Left lung (tissue), 10 donors: Measurements from ENCODE around the gene LY6G5B. TPM values are rescaled to one million over a fixed set of nuclear protein-coding genes. Genes with fewer than 3 reads are reported as not detected.

Experiments
- ATAC-seq: fragments of 200-7000 bp; cut with Tn5 transposase; one replicate; pipeline ENCODE4 v1.9.1; 2020; ENCODE audit warnings: moderate library complexity
- DNase-seq, 4 donors: peaks; one replicate each; pipeline ENCODE4 v3.0.0-alpha.2; 2013 to 2020
- H3K27ac ChIP-seq, 2 donors: fragments of 200-600 bp; sonication (generic) in 1 of 2; one replicate each; pipeline versions ENCODE4 v1.5.0 to v1.8.0; 2020 to 2021
- H3K27me3 ChIP-seq, 2 donors: fragments of 200-600 bp; sonication (generic) in 1 of 2; one replicate each; pipeline versions ENCODE4 v1.5.0 to v1.8.0; 2020 to 2021
- H3K36me3 ChIP-seq, 2 donors: fragments of 200-600 bp; sonication (generic) in 1 of 2; one replicate each; pipeline versions ENCODE4 v1.5.0 to v1.8.0; 2020 to 2021
- H3K4me1 ChIP-seq, 2 donors: fragments of 200-600 bp; one replicate each; pipeline ENCODE4 v1.8.0; 2021
- H3K4me3 ChIP-seq, 2 donors: fragments of 200-600 bp; sonication (generic) in 1 of 2; one replicate each; pipeline versions ENCODE4 v1.5.0 to v1.8.0; 2020 to 2021; ENCODE audit warnings: mild to moderate bottlenecking in 1 of 2
- H3K9me3 ChIP-seq, 2 donors: fragments of 200-600 bp; sonication (generic) in 1 of 2; one replicate each; pipeline versions ENCODE4 v1.5.0 to v1.8.0; 2020 to 2021
- intact Hi-C, 2 donors: fragments of 100-400 bp; cut with DNase I; formaldehyde crosslinking; loops; one replicate each; pipeline versions ENCODE4 v1.11.2 to v1.14.2; 2022
- microRNA-seq, 2 donors: library from miRNA; unstranded; fragments of <30 nt; microRNA quantifications; one replicate each; pipeline ENCODE4, GENCODE V29; 2019
- polyA plus RNA-seq, 6 donors: library from polyadenylated mRNA; unstranded; fragments of 120-200 nt; gene quantifications; one replicate each; pipeline ENCODE4 v1.2.1, GENCODE V29; 2013; ENCODE audit not compliant: insufficient read length in 6 of 6
- total RNA-seq, 2 donors: library from RNA; stranded (reverse); fragmentation: NEBNext Ultra II Directional; extraction: Animal tissue kit (Norgen Biotek cat#: 25700); gene quantifications; one replicate each; pipeline ENCODE4 v1.2.1, GENCODE V29; 2021
- TF ChIP-seq, protein P1 (sequence below), 2 donors: fragments of 200-600 bp; sonication (generic) in 1 of 2; IDR thresholded peaks; one replicate each; pipeline versions ENCODE4 v1.5.0 to v1.8.0; 2021; ENCODE audit warnings: antibody characterized with exemption in 2 of 2
- donor health status: DM: no; HTN: yes; CAD: no.
- donor health status: DM: no; HTN: no; CAD: no.

LY6G5B gene
- total and polyA plus RNA-seq, 8 donors, result 6.9 to 41.0 (median 30.1) TPM

DNA sequence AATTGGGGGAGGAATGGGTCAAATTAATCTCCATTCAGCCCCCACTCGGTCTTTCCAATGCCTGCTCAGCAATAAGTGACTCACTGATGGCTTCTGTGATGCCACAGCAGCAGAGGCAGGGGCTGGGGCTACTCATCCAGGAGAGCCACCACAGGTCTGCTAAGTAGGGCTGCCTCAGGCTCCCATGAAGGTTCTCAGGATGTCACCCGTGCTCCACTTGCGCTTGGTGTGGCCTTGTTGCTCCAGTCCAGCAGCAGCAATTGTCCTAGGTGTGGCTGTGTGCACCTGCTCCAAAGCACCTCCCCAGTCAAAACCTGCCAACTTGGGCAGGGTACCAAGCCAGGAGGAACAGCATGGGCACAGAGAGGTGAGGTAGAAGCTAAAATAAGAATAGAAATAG is 52.4 kb downstream of the LY6G5B start:
- intact Hi-C loops, result no loop called here
- TF ChIP-seq, protein P1, sequence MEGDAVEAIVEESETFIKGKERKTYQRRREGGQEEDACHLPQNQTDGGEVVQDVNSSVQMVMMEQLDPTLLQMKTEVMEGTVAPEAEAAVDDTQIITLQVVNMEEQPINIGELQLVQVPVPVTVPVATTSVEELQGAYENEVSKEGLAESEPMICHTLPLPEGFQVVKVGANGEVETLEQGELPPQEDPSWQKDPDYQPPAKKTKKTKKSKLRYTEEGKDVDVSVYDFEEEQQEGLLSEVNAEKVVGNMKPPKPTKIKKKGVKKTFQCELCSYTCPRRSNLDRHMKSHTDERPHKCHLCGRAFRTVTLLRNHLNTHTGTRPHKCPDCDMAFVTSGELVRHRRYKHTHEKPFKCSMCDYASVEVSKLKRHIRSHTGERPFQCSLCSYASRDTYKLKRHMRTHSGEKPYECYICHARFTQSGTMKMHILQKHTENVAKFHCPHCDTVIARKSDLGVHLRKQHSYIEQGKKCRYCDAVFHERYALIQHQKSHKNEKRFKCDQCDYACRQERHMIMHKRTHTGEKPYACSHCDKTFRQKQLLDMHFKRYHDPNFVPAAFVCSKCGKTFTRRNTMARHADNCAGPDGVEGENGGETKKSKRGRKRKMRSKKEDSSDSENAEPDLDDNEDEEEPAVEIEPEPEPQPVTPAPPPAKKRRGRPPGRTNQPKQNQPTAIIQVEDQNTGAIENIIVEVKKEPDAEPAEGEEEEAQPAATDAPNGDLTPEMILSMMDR (IDR thresholded peaks at IDR 0.05), result no peak
- Histone ChIP-seq H3K27ac (no peak overlapping the region), H3K9me3 (no peaks in the 10 kb centered on the region), H3K4me1 (peaks cover 11 to 18% of the 10 kb centered on the region in 2 donors), H3K36me3 (peaks cover 0 to 24% of the 10 kb centered on the region in 2 donors), H3K27me3 (no peaks in the 10 kb centered on the region), H3K4me3 (no peak overlapping the region)
- ATAC-seq, result no peak
- DNase-seq, result no peak

Small RNA genes within 50 kb of the gene (microRNA-seq; reads per million reads assigned to microRNA genes)
- gene MIR4646, result 0.68 to 1.7 reads per million in 2 donors
- gene MIR6832, result 0 to 0.14 reads per million in 2 donors

Other genes starting within 250 kb of the LY6G5B start
Only the 30 nearest of the 37 such genes appear.
- not detected for gene MCCD1, start 141.0 kb upstream of the LY6G5B start, total RNA-seq
- gene MCCD1, start 141.0 kb upstream of the LY6G5B start, polyA plus RNA-seq, result under 1 TPM in 3 of 6 donors, not detected in 3; 0.23 to 0.27 (median 0.24) TPM
- gene DDX39B, start 128.0 kb upstream of the LY6G5B start, total RNA-seq, result 100 to 1,000 TPM; 201 to 319 TPM
- gene DDX39B, start 128.0 kb upstream of the LY6G5B start, polyA plus RNA-seq, result 100 to 1,000 TPM; 595 to 685 (median 609) TPM
- gene ATP6V1G2, start 123.4 kb upstream of the LY6G5B start, total RNA-seq, result 1 to 10 TPM; 1.0 to 1.6 TPM
- 1 to 10 TPM; 2.8 to 6.3 (median 3.4) TPM for gene ATP6V1G2, start 123.4 kb upstream of the LY6G5B start, polyA plus RNA-seq
- gene NFKBIL1, start 122.4 kb upstream of the LY6G5B start, total RNA-seq, result 10 to 100 TPM; 15.0 to 17.2 TPM
- 10 to 100 TPM; 18.5 to 25.4 (median 19.0) TPM for gene NFKBIL1, start 122.4 kb upstream of the LY6G5B start, polyA plus RNA-seq
- gene LTA, start 97.7 kb upstream of the LY6G5B start, total RNA-seq, result under 1 TPM; 0.17 to 0.65 TPM
- under 1 TPM; 0.33 to 0.48 (median 0.39) TPM for gene LTA, start 97.7 kb upstream of the LY6G5B start, polyA plus RNA-seq
- 10 to 100 TPM in 1 of 2 donors, under 1 TPM in 1; 0.29 to 10.4 TPM for gene TNF, start 94.4 kb upstream of the LY6G5B start, total RNA-seq
- gene TNF, start 94.4 kb upstream of the LY6G5B start, polyA plus RNA-seq, result under 1 TPM in 5 of 6 donors, not detected in 1; 0.19 to 0.63 (median 0.26) TPM
- 10 to 100 TPM; 10.3 to 13.7 TPM for gene LTB, start 87.6 kb upstream of the LY6G5B start, total RNA-seq
- gene LTB, start 87.6 kb upstream of the LY6G5B start, polyA plus RNA-seq, result 1 to 10 TPM; 1.5 to 3.8 (median 2.8) TPM
- 10 to 100 TPM; 32.7 to 95.1 TPM for gene LST1, start 83.7 kb upstream of the LY6G5B start, total RNA-seq
- 1 to 10 TPM; 4.4 to 8.3 (median 7.2) TPM for gene LST1, start 83.7 kb upstream of the LY6G5B start, polyA plus RNA-seq
- gene NCR3, start 77.0 kb upstream of the LY6G5B start, total RNA-seq, result 1 to 10 TPM in 1 of 2 donors, under 1 TPM in 1; 0.67 to 1.5 TPM
- under 1 TPM in 4 of 6 donors, not detected in 2; 0.26 to 0.89 (median 0.45) TPM for gene NCR3, start 77.0 kb upstream of the LY6G5B start, polyA plus RNA-seq
- 10 to 100 TPM; 38.5 to 96.4 TPM for gene AIF1, start 54.7 kb upstream of the LY6G5B start, total RNA-seq
- 10 to 100 TPM; 17.9 to 25.4 (median 20.5) TPM for gene AIF1, start 54.7 kb upstream of the LY6G5B start, polyA plus RNA-seq
- gene PRRC2A, start 49.3 kb upstream of the LY6G5B start, total RNA-seq, result 100 to 1,000 TPM; 130 to 151 TPM
- gene PRRC2A, start 49.3 kb upstream of the LY6G5B start, polyA plus RNA-seq, result 100 to 1,000 TPM; 150 to 201 (median 176) TPM
- gene BAG6, start 17.3 kb upstream of the LY6G5B start, total RNA-seq, result 100 to 1,000 TPM; 243 to 278 TPM
- 100 to 1,000 TPM; 211 to 252 (median 226) TPM for gene BAG6, start 17.3 kb upstream of the LY6G5B start, polyA plus RNA-seq
- 1 to 10 TPM; 1.0 to 1.5 TPM for gene APOM, start 14.1 kb upstream of the LY6G5B start, total RNA-seq
- gene APOM, start 14.1 kb upstream of the LY6G5B start, polyA plus RNA-seq, result 1 to 10 TPM; 4.6 to 8.0 (median 6.4) TPM
- 10 to 100 TPM; 21.9 to 23.8 TPM for gene C6orf47, start 9.2 kb upstream of the LY6G5B start, total RNA-seq
- gene C6orf47, start 9.2 kb upstream of the LY6G5B start, polyA plus RNA-seq, result 10 to 100 TPM; 15.3 to 19.8 (median 17.4) TPM
- 10 to 100 TPM; 10.3 to 13.2 TPM for gene GPANK1, start 5.0 kb upstream of the LY6G5B start, total RNA-seq
- 10 to 100 TPM; 18.0 to 22.8 (median 22.2) TPM for gene GPANK1, start 5.0 kb upstream of the LY6G5B start, polyA plus RNA-seq
- gene CSNK2B, start 3.9 kb upstream of the LY6G5B start, total RNA-seq, result 100 to 1,000 TPM in 1 of 2 donors, 10 to 100 TPM in 1; 96.6 to 128 TPM
- gene CSNK2B, start 3.9 kb upstream of the LY6G5B start, polyA plus RNA-seq, result 100 to 1,000 TPM; 189 to 210 (median 196) TPM
- 1 to 10 TPM; 3.1 to 5.9 TPM for gene LY6G5C, start 11.1 kb downstream of the LY6G5B start, total RNA-seq
- 1 to 10 TPM; 2.9 to 6.3 (median 3.7) TPM for gene LY6G5C, start 11.1 kb downstream of the LY6G5B start, polyA plus RNA-seq
- 10 to 100 TPM; 53.6 to 58.6 TPM for gene ABHD16A, start 33.3 kb downstream of the LY6G5B start, total RNA-seq
- 10 to 100 TPM; 55.7 to 63.9 (median 58.6) TPM for gene ABHD16A, start 33.3 kb downstream of the LY6G5B start, polyA plus RNA-seq
- gene LY6G6F, start 36.9 kb downstream of the LY6G5B start, total RNA-seq, result 1 to 10 TPM in 1 of 2 donors, not detected in 1; 1.4 TPM
- gene LY6G6F, start 36.9 kb downstream of the LY6G5B start, polyA plus RNA-seq, result 1 to 10 TPM in 4 of 6 donors, under 1 TPM in 2; 0.53 to 1.8 (median 1.2) TPM
- not detected for gene LY6G6D, start 45.4 kb downstream of the LY6G5B start, total RNA-seq
- under 1 TPM in 1 of 6 donors, not detected in 5; 0.57 TPM for gene LY6G6D, start 45.4 kb downstream of the LY6G5B start, polyA plus RNA-seq
- gene LY6G6C, start 51.8 kb downstream of the LY6G5B start, total RNA-seq, result not detected
- gene LY6G6C, start 51.8 kb downstream of the LY6G5B start, polyA plus RNA-seq, result under 1 TPM; 0.17 to 0.75 (median 0.43) TPM
- 1 to 10 TPM; 1.2 to 1.9 TPM for gene MPIG6B, start 53.4 kb downstream of the LY6G5B start, total RNA-seq
- 1 to 10 TPM; 2.8 to 3.5 (median 3.0) TPM for gene MPIG6B, start 53.4 kb downstream of the LY6G5B start, polyA plus RNA-seq
- 10 to 100 TPM; 70.2 to 77.3 TPM for gene DDAH2, start 59.3 kb downstream of the LY6G5B start, total RNA-seq
- 100 to 1,000 TPM; 139 to 199 (median 175) TPM for gene DDAH2, start 59.3 kb downstream of the LY6G5B start, polyA plus RNA-seq
- gene CLIC1, start 66.6 kb downstream of the LY6G5B start, total RNA-seq, result 100 to 1,000 TPM; 283 to 465 TPM
- gene CLIC1, start 66.6 kb downstream of the LY6G5B start, polyA plus RNA-seq, result 100 to 1,000 TPM; 226 to 279 (median 261) TPM
- gene MSH5, start 70.0 kb downstream of the LY6G5B start, total RNA-seq, result 10 to 100 TPM in 1 of 2 donors, 1 to 10 TPM in 1; 9.7 to 20.0 TPM
- 10 to 100 TPM; 34.4 to 49.8 (median 39.1) TPM for gene MSH5, start 70.0 kb downstream of the LY6G5B start, polyA plus RNA-seq
- 1 to 10 TPM; 1.3 to 3.9 TPM for gene SAPCD1, start 92.7 kb downstream of the LY6G5B start, total RNA-seq
- 10 to 100 TPM in 2 of 6 donors, 1 to 10 TPM in 4; 6.5 to 11.1 (median 8.2) TPM for gene SAPCD1, start 92.7 kb downstream of the LY6G5B start, polyA plus RNA-seq
- gene VWA7, start 107.4 kb downstream of the LY6G5B start, total RNA-seq, result 1 to 10 TPM; 4.6 to 5.0 TPM
- gene VWA7, start 107.4 kb downstream of the LY6G5B start, polyA plus RNA-seq, result 1 to 10 TPM; 1.4 to 3.8 (median 2.2) TPM
- 100 to 1,000 TPM in 1 of 2 donors, 10 to 100 TPM in 1; 43.6 to 103 TPM for gene VARS1, start 125.8 kb downstream of the LY6G5B start, total RNA-seq
- gene VARS1, start 125.8 kb downstream of the LY6G5B start, polyA plus RNA-seq, result 10 to 100 TPM; 38.4 to 61.7 (median 46.6) TPM
- gene LSM2, start 137.0 kb downstream of the LY6G5B start, total RNA-seq, result 10 to 100 TPM; 38.7 to 51.5 TPM
- 10 to 100 TPM; 79.4 to 88.5 (median 83.6) TPM for gene LSM2, start 137.0 kb downstream of the LY6G5B start, polyA plus RNA-seq
- 1 to 10 TPM in 1 of 2 donors, under 1 TPM in 1; 0.99 to 1.2 TPM for gene HSPA1L, start 145.3 kb downstream of the LY6G5B start, total RNA-seq
- 1 to 10 TPM; 2.8 to 4.4 (median 3.4) TPM for gene HSPA1L, start 145.3 kb downstream of the LY6G5B start, polyA plus RNA-seq